HG03575 (cell line): Measurements from ENCODE around the gene USP49.
"Not testable (repeated sequence)": the region's sequence is repeated elsewhere in the genome, so short reads cannot be mapped to it uniquely, and the experiment has no call there.

ENCODE experiments used
- ATAC-seq: cut with Tn5 transposase; IDR thresholded peaks from one replicate; pipeline ENCODE4 v1.9.1; 2021; ENCODE audit not compliant: unreplicated experiment, insufficient number of reproducible peaks, low FRiP score; ENCODE audit errors: extremely low read depth

The USP49 gene

DNA sequence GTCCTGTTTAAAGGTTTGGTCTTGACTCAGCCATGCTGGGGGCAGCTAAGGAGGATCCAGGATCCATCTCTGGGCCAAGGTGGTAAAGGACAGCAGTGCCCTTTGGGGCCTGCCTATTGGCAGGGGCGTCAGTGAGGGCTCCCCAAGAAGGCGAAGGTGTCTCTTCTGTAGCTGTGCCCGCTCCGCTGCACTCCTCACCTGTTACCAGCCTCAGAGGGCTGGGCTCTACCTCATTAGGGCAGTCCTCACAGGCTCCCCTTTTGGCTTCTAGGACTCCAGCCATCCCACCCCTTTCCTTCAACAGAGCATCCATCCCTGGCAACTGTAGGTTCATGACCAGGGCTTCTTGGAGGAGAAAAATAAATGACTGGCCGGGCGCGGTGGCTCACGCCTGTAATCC lies 125.8 kb downstream of the USP49 start:
- ATAC-seq, result no peak

DNA sequence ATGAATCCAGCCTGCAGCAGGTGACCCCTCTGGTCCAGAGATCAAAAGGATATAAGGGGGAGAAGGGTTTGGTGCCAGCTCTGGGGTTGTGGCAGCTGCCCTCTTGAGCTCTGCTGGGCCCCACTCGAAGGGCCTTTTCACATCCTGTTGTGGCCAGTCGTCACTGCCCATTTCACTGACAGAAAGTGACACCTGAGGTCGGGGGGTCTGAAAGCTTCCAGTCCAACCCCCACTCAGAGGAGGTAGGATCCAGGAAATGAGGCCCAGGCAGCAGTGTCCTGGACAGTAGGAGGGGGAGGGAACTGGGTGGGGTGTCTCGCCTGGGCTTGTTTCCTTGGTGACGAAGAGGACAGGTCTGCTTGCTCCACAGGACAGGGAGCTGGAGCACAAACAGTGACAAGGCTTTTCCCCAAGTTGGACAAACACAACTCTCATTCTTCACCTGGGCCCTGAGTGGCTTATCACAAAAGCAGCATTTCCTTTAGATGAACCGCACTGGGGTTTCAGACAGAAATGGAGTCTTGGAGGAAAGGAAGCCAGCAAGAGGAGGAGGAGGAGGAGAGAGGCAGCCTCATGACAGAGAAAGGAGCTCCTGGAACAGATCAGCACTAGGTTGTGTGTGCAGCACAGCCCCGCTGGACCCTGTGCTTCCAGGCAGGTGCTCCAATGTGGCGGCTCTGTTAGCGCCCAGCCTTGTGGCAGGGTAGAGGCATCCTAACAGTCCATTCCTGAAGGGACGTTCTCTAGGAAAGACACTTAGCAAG lies 126.4 kb downstream of the USP49 start:
- ATAC-seq, result no peak

DNA sequence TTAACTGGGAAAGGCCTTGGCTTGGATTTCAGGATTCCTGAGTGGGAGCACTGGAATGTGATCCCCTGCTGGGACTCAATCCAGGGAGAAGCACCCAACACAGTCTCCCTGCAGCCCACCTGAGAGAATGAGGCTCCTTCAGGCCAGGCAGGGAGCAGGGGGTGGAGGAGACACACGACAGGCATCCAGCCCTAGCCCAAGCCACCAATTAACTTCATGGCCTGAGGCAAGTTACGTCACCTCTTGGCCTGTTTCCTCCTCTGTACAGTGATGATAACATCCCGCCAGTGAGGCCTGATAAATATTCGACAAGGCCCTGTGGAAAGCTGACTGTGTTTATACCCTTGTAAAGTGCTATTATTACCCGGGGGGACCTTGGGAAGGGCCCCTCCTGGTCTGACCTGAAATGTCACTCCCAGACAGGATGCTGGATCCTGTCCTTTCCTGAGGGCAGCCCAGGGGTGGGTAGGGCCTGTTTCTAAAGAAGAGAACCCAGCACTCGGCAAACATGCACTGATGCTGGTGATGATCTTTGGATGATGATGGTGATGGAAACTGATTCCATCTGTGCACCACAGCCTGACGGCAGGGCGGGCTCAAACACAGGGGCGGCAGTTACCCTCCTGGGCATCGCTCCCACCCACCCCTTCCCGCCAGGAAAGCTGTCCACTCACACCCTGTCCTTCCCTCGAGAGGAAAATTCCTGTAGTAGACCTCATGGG lies 127.9 kb downstream of the USP49 start:
- ATAC-seq, result no peak

DNA sequence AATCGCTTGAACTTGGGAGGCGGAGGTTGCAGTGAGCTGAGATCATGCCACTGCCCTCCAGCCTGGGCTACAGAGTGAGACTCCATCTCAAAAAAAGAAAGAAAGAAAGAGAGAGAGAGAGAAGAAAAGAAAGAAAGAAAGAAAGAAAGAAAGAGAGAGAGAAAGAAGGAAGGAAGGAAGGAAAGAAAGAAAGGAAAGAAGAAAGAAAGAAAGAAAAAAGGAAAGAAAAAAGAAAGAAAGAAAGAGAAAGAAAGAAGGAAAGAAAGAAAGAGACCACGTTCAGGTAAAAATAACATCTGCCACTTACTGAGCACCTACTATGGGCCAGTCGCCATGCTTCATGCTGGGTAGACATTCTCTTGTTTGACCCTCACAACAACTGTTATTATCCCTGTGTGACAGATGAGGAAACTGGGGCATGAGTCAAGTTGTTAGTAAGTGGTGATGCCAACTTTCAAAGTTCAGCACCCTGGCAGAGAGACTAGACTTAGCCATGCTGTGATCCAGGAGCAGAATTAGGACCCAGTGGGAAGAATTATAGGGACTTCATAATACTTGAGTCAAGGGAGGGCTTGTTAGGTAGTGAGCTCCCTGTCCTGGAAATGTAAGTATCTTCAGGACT lies 129.0 kb downstream of the USP49 start:
- not testable (repeated sequence) for ATAC-seq

DNA sequence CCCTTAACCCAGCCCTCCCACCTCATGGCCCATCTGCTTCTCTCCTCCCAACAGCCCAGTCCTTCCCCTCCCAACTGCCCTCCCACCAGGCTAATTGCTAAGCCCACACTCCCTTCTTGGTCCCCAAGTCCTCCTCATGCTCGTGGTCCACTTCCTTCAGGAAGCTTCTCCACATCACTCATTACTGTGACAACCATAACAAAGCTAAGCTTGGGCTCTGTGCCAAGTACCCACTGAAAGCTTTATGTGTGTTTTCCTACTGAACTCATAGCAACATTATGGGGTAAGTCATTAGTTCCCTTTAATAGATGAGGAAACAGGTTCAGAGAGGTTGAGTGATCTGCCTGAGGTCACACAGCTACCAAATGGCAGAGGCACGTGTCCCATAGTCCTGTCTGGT lies 131.7 kb downstream of the USP49 start:
- ATAC-seq, result no peak

DNA sequence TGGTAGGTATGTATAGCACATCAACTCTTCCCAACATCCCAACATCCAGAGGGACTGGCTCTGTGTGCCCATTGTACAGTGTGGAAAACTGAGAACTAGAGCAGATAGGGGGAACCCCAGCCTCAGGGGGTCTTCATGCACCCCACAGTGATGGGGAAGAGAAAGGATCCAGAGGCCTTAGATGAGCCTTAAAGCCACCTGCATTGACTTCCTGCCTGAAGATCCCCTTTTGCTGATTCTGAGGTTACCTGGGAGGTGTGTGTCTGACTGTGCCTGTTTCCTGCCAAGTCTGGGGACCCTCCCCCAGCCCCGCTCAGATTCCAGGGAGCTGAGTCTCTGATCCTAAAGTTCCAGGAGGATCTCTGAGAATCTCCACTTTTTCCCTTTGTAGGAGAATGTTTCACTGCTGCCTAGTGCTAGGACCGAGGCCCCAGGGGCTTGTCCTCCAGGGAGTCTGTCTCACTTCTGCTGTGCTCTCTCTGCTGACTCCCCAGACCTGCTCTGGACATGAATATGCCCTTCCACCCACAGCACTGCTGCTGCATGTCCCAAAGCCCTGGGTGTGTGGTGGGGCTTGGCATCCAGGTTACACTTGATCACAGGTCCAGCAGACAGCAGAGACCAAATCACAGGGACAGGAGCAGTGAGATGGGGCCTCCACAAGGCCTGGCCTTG lies 135.1 kb downstream of the USP49 start:
- no peak for ATAC-seq

DNA sequence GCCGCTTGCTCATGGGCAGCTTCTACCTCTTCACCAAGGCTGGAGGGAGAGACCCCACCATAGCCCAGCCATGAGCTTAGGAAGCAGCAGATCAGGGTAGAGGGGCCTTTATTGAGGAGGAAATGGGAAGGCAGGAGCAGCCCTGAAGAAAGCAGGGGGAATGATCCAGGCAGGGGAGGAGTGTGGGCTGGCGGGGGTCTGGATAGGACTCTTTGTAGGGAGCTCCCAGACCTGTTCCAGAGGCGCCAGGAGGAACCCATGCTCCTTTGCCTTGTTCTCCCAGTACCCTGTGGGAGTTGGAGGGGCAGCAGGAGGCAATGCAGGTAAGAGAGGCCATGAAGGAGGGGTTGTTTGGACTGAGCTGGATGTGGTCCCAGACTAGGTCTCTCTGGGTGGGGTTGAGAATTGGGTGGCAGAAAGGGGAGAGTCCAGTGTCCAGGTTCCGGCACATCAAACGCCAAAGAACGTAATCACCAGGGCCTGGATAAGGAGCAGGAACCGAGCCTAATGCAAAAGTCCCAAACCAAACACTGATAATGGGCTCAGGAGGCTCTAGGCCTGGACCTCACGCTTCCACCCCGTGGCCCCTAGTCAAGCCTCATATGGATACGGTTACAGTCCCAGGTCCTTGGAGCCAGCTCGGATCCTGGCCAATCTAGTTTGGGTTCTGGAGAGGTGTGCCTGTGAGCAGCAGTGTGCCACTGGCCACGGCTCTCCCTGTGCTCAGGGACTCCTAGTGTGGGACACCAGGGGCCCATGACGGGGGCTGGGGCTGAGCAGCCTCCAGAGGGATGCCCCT lies 135.9 kb downstream of the USP49 start:
- no peak for ATAC-seq

DNA sequence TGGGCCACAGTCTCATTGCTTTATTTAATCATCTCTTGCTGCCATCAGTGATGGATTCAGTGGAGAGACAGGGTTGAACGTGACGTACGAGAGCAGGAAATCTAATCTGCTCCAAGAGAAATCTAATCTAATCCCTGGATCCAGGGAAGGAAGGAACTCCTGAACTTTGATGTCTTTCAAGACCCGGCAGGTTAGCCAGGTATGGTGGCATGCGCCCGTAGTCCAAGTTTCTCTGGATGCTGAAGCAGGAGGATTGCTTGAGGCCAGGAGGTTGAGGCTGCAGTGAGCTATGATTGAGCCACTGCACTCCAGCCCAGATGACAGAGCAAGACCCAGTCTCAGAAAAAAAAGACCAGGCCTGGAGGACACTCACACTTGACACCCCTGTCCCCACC lies 136.5 kb downstream of the USP49 start:
- ATAC-seq, result no peak

DNA sequence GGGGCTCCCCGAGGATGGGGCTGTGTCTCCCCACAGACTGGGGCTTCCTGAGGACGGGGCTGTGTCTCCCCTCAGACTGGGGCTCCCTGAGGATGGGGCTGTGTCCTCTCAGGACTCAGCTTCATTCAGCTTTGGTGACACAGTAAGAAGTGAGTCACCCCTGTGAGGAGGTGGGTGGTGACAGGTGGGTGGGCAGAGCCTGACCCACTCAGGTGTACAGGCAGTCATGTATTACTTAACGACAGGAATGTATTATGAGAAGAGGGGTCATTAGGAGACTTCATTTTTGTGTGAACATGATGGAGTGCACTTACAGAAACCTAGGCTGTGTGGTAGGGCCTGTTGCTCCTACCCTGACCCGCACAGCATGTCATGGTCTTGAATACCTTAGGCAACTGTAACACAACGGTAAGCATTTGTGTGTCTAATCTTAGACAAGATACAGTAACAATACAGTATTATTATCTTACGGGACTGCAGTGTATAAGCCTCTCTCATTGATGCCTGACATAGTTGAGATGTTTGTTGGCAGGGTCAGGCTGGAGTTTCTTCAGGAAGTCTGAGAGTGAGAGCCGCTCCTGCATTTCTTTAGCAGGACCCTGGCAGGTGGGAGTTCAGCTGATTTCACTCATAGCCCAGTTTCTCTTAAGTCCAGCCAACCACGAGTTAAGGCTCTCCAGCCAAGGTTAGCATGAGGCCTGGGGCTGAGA lies 137.1 kb downstream of the USP49 start:
- no peak for ATAC-seq

DNA sequence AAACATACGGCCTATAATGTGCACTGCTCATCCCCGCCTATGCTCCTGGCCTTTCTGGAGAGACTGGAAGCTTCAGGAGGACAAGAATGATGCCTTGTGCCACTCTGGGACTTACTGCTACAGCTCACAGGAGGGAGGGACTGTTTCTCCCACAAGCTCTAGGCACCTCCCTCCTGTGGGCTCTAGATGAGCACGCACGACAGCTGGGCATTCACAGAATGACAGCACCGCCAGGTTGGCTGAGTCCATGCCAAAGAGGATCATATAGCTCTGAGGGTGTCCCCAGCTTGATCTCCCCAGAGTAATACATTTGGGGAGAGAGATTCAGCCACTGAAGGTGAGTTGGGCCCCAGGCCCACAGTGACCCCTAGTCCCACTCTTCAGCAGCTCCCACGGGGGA lies 137.9 kb downstream of the USP49 start:
- no peak for ATAC-seq

DNA sequence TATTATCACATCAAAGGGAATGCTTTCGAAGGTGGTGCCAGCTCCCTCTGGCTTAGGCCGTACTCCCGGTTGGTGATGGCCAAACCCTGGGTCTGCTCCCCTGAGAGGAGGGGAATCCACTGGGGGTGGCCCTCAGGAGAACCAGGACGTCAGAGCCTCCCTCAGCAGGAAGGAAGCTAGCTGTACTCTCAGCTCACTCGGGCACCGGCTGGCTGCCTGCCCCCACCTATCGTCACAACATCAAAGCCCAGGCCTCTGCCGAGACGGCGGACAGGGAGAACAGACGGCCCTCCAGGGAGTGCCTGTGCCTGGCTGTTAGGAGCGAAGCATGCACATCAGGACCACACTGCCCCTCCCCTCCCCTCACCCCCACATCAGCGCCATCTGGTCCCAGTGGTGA lies 138.8 kb downstream of the USP49 start:
- ATAC-seq, result no peak

DNA sequence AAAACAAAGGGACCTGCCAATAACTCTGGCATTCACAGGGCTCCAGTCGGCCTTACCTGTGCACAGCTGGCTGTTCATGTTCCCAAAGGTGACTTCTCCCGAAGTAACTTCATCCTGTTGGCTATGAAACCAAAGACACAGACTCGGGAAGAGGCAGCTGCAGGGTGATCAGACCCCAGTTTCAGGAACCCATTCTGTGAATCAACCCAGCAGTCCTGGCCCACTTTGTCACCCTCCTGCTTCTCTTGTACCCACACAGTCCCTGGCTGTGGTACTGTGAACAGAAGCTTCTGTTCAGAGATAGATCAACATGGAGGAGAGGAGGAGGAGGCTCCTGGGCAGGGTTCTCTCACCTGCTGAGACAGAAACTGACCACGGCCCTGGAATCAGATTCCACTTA lies 139.3 kb downstream of the USP49 start:
- no peak for ATAC-seq

DNA sequence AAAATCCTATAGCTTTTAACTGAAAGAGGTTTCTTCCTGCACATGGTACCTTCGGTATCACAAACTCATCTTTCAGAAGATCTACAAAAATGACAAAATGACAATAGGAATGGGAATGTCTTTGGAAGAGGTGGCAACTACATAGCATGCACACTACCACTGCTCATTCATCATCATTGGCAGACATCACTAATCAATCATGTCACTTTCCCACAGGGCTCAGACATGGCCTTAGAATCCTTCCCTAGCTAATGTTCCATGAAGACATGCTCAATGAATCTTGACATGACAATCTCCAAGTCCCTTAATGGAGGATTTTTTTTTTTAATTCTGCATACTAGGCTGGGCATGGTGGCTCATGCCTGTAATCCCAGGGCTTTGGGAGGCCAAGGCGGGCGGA lies 144.8 kb downstream of the USP49 start:
- no peak for ATAC-seq

DNA sequence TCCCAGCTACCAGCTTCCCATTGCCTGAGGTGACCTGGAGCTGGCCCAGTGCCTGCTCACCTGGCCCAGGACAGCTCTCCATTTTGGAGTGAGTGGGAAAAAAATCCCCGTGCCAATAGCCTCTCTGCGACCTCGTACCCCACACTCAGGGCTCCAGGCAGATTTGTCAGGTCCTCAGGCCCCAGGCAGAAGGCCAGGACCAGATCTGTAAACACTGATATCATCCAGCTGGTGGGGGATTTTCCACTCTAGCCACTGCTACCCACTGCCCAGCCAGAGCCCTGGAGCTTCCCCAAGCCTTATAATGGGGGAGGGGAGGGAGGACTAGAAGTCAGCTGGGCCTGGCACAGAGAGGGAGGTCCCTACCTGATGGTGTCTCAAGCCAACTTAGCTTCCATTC lies 146.6 kb downstream of the USP49 start:
- ATAC-seq, result no peak

DNA sequence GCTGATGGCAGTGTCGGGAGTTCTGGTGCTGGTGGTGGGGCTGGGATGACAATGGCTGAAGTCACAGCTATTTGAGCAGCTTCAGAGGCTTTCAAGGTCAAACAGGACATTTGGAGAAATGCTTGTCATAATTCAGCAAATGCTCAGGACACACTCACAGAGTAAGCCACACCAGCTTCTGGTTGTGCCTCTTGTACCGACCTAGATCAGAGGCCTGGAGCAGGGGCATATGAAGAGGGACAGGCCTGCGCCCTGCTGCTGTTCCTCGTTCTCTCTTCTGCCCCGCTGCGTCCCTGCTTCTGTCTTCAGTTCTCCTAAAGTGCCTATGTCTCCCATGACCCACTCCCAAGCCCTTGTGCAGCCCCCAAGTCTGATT lies 147.1 kb downstream of the USP49 start:
- no peak for ATAC-seq

DNA sequence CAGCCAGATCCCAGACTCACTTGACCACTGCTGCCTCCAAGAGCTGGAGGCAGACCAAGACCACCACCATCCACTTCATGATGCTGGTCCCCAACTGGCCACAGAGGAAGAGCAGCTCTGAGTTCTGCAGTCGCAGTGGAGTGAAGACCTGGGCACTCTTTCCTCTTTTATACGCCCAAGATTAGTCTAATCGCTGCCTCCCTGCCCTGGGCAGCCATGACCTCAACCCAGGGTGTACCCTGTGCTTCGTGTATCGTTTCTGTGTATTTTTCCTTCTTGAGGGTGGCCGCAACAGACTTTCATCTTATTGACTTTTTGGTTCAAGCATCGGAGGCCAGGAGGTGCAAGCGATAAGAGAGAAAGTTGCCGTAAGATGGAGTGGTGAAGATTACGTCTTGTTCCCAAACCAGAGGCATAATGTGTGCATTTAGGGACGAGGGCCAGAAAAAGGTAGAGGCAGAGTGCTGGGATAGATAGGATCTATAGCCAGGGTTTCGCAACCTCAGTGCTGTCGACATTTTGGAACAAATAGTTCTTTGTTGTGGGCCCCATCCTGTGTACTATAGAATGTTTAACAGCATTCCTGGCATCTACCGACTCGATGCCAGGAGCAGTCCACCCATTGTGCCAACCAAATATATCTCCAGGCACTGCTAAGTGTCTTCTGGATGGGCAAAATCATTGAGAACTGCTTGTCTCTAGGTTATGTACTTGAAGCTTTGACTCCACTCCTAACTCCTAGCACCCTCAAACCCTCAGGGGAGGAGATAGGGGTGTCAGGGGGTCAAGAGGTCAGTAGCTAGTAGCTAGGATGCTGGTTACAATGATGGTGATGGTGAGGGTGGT lies 147.7 kb downstream of the USP49 start, which contains the start of gene PGC:
PGC (minus strand) TSS at position 142 of the 846 bp plus-strand sequence; CDS start at position 79, 63 bp downstream.
- ATAC-seq, result no peak

DNA sequence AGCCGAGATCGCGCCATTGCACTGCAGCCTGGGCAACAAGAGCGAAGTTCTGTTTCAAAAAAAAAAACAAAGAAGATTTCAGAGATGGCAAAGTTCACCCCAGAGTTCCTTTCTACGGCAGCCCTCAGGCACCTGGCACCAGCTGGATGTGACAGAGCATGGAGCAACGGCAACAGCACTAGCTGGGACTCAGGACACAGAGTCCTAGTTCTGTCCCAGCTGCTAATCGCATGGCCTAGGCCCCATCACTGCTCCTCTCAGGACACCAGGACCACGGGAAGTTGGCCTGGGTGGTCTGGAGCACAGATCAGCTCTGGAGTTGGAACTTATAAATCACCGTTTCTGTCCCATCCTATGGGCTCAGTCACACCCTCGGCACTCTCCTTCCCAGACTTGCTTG lies 149.1 kb downstream of the USP49 start:
- ATAC-seq, result no peak
